Astrocyte of the spinal cord (primary cell): ENCODE results near the gene RHOA.

Source experiments
- DNase-seq: peaks from one replicate; pipeline ENCODE4 v3.0.0; 2011; ENCODE audit warnings: low read depth, low spot score
- H3K4me3 ChIP-seq: 2 replicates; pipeline ENCODE4 v1.5.1; 2011; ENCODE audit warnings: low read depth, mild to moderate bottlenecking, low read length, moderate library complexity
- CTCF ChIP-seq: IDR thresholded peaks from 2 replicates; pipeline ENCODE4 v1.5.1; 2012; ENCODE audit warnings: low read depth, mild to moderate bottlenecking, low read length, inconsistent platforms
- in situ Hi-C: cut with HindIII; loops from 2 replicates; pipeline ENCODE4 v1.10.0; 2017; ENCODE audit warnings: low sequenced_read_pairs

Gene RHOA

GRCh38 chr3:49411968-49412631 is at the start of gene RHOA, which contains the start of gene TCTA:
Gene RHOA (minus strand): TSS chr3:49411976. CDS start chr3:49375589, 36,387 bp downstream.
Gene TCTA (plus strand): TSS chr3:49412423. CDS start chr3:49412427, 4 bp downstream.
- TF ChIP-seq CTCF, result no peak
- peak; percentile 100 for DNase-seq
- in situ Hi-C loops, result no loop called here
- H3K4me3 ChIP-seq, result peak within 1 kb of the TSS; percentile 83

GRCh38 chr3:49460956-49461355 is 49.2 kb upstream of the RHOA start:
- no peak for DNase-seq
- in situ Hi-C loops, result no loop called here
- no peak for TF ChIP-seq CTCF
- H3K4me3 ChIP-seq, result no peak overlapping the region

GRCh38 chr3:49460188-49460890 is 48.6 kb upstream of the RHOA start:
- DNase-seq, result no peak
- in situ Hi-C loops, result no loop called here
- H3K4me3 ChIP-seq, result no peak overlapping the region
- TF ChIP-seq CTCF, result no peak

GRCh38 chr3:49456466-49456865 is 44.7 kb upstream of the RHOA start:
- in situ Hi-C loops, result no loop called here
- H3K4me3 ChIP-seq, result no peak overlapping the region
- no peak for DNase-seq
- no peak for TF ChIP-seq CTCF

DNA sequence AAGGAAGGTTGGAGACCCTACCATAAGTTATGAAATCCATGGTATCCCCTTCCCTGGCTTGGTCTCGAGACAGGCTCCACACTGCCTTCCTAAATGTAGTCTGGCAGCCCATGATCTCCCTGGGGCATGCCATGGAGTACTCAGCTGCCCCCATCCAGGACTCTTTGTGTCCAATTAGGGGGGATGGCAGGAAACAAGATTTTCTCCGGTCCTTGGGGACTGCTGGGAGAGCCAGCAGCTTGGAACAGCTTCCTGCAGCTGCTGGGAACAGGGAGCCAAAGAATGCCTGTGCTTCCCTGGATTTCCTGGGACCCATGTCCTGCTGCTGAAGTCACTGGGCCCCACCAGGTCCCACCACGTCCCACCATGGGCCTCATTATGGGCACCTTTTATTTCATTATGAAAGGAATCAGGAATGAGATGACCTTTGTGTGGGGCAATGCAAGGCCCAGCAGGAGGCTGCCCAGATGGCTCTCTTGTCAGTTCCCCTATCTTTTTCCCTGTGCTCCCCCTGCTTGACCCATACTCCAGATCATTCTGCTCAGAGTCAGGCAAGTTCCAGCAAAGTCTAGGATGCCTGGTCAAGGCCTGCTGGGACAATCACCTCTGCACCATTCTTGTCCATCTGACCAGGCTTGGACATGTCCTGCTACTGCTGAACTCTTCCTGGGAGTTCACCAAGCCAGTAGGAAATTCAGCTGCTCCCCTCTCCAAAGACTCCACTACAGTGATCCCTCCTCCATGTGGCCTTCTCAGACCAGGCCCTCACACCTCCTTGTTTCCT is 43.3 kb upstream of the RHOA start:
- no peak for DNase-seq
- in situ Hi-C loops, result no loop called here
- no peak for TF ChIP-seq CTCF

GRCh38 chr3:49454458-49454857 is 42.7 kb upstream of the RHOA start:
- DNase-seq, result no peak
- in situ Hi-C loops, result no loop called here
- no peak overlapping the region for H3K4me3 ChIP-seq
- TF ChIP-seq CTCF, result no peak

More for the DNA sequence above, 43.3 kb upstream of the RHOA start:
- no peak overlapping the region for H3K4me3 ChIP-seq
